IPS-11a (cell line): ENCODE results near the gene RAB41.
"Not testable (repeated sequence)": the region's sequence is repeated elsewhere in the genome, so short reads cannot be mapped to it uniquely, and the experiment has no call there.

Source experiments
- H3K4me3 ChIP-seq: one replicate; pipeline ENCODE4 v1.5.1; 2013; ENCODE audit warnings: low read depth, low read length, control low read depth

The RAB41 gene

DNA sequence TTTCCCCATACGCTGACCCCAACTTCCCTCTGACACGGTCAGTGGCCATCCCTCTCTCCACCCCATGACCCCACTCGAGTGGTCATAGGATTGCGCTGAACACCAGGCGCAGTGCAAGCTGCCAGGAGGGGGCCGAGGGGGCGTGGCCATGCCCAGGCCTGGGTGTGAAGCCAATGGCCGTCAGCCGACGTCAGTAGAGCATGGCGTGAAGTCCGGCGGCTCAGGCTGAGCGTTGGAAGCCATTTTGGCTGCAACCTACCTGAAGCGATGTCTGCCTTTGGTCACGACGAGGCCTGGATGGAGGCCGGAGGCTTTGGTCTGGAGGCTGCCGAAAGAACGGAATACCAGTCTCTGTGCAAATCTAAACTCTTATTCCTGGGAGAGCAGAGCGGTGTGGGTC lies at the start of gene RAB41:
TSS of gene RAB41 (plus strand) at position 222 of the 400 bp plus-strand sequence. CDS start at position 268, 46 bp downstream.
- H3K4me3 ChIP-seq: no peak within 1 kb of the TSS

DNA sequence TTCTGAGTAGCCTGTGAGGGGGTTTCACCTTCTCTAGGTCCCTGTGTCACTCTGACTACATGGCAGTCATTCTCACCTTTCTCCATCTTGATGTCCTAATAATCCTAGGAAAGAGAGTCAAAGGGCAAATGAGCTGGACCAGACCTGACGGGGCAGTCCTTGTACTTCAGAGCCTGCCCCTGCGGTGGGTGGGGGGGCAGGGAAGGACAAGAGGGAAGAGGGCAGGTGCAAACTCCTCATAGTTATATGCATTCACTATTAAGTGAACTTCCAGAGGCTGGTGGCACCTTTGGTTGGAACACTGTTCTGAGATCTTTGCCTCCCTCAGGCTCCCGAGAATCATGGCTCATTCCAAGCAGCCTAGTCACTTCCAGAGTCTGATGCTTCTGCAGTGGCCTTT lies 47.6 kb upstream of the RAB41 start, which contains the start of gene AWAT1:
TSS of gene AWAT1 (plus strand) at position 301 of the 400 bp plus-strand sequence. CDS start at position 342, 41 bp downstream.
- no peak within 1 kb of the TSS for H3K4me3 ChIP-seq

GRCh38 chrX:70240751-70241150 lies 41.2 kb upstream of the RAB41 start:
- H3K4me3 ChIP-seq: no peak overlapping the region

DNA sequence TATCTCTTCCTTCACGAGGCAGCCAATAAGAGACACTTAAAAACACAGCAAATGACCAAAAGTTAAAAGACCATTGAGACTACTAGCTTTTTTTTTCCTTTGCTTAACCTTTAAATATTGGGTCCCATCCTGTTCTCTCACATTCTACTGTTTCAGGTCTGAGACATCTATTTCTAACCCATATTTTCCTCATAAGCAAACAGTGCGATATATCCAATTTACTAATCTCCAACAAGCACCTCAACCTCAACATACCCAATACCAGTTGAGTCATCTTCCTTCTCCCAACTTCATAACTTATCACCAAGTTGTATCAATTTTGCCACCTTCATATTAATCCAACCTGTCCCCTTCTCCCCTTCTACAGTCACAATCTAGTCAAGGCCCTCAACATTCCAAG lies 40.5 kb upstream of the RAB41 start:
- no peak overlapping the region for H3K4me3 ChIP-seq

DNA sequence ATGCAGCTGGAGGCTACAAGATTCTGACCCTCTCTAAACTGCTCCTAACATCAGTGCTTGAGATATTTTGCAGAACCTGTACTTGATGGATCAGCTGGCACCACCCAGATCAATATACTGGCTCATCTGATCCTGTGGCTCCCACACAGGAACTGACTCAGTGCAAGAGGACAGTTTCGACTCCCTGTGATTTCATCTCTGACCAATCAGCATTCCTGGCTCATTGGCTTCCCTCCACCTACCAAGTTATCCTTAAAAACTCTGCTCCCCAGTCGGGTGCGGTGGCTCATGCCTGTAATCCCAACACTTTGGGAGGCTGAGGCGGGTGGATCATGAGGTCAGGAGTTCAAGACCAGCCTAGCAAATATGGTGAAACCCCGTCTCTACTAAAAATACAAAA lies 38.4 kb upstream of the RAB41 start:
- not testable (repeated sequence) for H3K4me3 ChIP-seq

- H3K4me3 ChIP-seq: no peak overlapping the region
These were observed 37.1 kb upstream of the RAB41 start for GRCh38 chrX:70244881-70245280.

DNA sequence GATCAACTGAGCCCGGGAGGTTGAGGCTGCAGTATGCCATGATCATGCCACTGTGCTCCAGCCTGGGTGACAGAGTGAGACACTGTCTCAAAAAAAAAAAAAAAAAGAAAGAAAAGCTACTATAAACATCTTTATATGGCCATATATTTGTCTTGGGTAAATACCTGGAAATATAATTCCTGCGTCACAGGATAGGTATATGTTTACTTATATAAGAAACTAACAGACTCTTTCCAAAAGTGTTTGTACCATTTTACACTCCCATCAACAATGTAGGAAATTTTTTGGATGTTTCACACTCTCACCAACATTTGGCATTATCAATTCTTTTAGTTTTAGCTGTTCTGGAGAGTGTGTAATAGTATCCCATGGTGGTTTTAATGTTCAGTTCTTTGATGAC lies 34.7 kb upstream of the RAB41 start:
- H3K4me3 ChIP-seq: no peak overlapping the region

DNA sequence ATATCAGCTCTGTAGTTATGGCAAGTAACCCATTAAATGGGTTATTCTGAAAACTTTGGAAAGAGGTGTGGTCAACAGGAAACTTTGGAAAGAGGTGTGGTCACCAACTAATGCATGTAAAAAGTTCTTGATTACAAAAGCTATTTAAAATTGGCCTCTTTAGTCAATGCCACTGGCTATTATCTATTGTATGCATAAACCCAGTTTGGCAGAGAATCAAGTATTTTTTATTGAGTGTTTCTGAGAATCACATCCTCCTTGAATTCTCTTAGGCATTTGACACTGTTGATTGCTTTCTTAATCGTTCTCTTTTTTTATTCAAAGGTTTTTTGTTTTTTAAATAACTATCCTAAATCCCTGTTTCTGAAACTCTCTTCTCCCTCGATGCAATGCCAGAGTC lies 29.5 kb upstream of the RAB41 start:
- H3K4me3 ChIP-seq: no peak overlapping the region

DNA sequence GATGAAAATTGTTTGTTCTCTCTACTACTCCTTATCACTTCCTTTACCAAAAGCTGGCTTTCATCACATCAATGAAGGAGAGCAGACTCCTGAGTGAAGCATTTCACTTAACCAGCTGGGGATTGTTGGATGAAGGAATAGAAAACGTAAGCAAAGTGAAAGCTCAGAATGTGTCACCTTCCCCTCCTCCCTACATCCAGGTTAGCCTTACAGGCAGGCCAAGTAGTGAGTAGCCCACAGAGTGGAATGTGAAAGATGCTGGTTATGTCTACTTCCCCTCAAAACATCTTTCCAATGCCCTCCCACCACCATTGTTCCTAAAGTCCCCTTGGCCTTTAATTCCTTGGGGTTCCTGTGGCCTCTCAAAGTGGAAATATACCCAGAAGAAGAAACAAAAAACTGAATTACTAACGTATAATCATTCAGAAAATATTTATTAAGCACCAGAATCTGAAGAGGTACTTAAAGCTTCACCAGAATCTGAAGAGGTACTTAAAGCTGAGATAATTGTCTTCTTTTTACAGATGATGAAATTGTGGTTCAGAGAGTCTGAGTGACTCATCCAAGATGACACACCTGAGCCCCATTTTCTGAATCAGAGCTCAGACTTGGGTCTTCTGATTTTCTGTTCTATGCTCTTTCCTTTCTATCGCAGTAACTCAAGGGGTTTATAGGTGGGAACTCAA lies 28.5 kb upstream of the RAB41 start:
- H3K4me3 ChIP-seq: no peak overlapping the region

DNA sequence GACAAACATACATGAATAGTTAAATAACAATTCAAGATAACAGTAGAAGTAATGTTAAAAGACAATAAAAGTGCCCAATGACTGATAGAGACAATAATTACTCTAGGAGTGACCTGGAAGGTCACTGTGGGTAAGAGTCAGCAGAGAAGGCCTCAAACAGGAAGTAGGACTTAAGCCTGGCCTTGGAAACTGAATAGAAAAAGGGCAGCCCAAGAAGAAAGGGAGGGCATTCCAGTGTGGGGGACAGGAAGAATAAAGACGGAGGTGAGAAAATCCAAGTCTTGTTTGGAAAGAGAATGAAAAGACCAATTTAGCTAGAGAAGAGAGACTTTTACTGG lies 27.9 kb upstream of the RAB41 start:
- H3K4me3 ChIP-seq: no peak overlapping the region

GRCh38 chrX:70254909-70255308 lies 27.1 kb upstream of the RAB41 start:
- H3K4me3 ChIP-seq: no peak overlapping the region

- H3K4me3 ChIP-seq: no peak overlapping the region
These were observed 26.5 kb upstream of the RAB41 start for GRCh38 chrX:70255452-70255851.

DNA sequence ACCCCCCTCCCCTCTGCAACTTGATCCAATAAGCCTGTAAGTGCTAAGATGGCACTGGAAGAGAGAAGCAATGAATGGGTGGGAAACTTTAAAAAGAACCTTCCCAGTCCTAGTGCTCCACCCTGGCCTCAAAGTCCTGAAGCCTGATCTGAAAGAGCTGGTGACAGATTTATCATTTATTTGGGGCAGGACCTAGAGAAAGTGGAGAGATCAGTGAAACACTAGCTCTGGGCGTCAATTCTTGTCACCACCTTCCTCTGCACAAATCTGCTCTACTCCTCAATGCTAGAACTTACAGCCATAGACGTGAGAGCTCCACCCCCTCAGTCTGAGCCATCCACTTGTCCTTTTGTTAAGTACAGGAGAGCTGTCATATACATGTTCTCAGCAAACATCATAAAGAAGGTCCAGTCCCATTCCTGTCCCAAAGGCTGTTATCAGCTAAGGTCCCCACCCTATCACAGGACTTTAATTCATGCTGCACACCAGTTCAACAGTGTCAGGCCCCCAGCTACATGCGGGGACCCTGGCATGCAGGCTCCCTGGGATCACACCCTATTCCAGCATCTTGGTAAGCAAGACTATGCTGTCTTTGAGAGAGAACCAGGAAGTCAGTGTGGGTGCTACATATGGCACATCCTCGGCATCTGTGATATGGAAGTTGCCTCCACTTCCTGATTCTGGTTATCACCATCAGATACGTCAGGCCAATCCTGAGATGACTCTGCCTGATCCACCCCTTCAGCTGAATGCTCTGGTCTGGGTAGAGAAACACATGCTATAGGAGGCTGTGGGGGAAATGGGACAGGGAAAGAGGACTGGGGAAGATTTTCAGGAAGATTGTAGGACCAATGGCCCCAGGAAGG lies 24.3 kb upstream of the RAB41 start:
- no peak overlapping the region for H3K4me3 ChIP-seq

GRCh38 chrX:70260104-70260503 lies 21.9 kb upstream of the RAB41 start, which contains the start of gene P2RY4:
Gene P2RY4, minus strand, starts transcription at chrX:70260204. Its CDS starts 580 bp downstream, at chrX:70259624.
- H3K4me3 ChIP-seq: no peak within 1 kb of the TSS

- H3K4me3 ChIP-seq: no peak overlapping the region
These were observed 18.9 kb upstream of the RAB41 start for GRCh38 chrX:70262952-70263567.

DNA sequence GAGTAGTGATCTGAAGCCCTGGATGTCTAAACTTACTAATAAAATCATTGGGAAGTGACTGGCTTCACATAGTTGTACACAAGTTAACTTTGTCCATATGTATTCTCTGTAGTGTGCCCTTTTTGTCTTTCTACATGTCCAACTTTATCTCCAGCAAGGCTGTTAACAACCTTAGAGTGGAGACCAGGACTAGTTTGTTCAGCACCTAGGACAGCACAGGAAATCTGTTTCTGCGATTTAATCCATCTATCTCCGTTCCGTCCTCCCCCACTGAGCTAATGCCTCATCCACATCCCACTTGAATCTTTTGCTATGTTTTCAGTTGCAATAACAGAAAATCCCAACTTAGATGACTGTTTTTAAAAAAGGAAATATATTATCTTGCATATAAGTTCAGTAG lies 17.2 kb upstream of the RAB41 start:
- no peak overlapping the region for H3K4me3 ChIP-seq

DNA sequence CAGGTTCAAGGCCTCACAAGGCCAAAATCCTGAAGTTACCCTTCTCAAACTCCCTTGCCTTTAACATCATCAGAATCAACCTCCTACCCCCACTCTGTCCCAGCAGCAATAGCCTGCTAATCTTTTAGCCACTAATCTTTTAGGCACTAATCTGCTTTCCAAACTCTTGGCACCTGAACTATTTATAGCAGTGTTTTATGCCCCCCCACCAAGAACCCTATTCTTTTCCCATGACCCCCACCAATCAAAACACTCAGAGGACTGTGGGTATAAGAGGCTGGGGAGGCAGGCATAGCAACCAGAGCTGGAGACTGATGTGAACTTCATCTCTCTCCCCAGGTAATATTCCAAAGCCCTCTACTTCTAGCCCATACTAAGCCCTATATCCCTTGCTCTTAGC lies 13.9 kb upstream of the RAB41 start, which contains the start of gene ARR3:
TSS of gene ARR3 (plus strand) at position 301 of the 400 bp plus-strand sequence. CDS start 1,052 bp downstream, outside the sequence.
- H3K4me3 ChIP-seq: no peak within 1 kb of the TSS

DNA sequence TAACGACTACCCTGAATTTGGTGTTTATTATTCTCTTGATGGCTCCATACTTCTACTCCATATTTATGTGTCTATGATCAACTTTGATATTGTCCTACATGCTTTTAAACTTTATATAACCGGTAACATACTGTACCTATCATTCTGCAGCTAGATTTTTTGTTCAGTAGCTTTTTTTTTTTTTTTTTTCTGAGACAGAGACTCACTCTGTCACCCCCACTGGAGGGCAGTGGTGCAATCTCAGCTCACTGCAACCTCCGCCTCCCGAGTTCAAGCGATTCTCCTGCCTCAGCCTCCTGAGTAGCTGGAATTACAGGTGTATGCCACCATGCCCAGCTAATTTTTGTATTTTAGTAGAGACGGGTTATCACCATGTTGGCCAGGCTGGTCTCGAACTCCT lies 7.9 kb upstream of the RAB41 start:
- H3K4me3 ChIP-seq: not testable (repeated sequence)

- H3K4me3 ChIP-seq: no peak overlapping the region
These were observed 2.9 kb upstream of the RAB41 start for GRCh38 chrX:70279081-70279480.

- H3K4me3 ChIP-seq: no peak overlapping the region
These were observed 1.4 kb upstream of the RAB41 start for GRCh38 chrX:70280573-70280972.

GRCh38 chrX:70289168-70289792 lies 7.3 kb downstream of the RAB41 start:
- H3K4me3 ChIP-seq: peak overlapping the region; percentile 75
